Activated CD8-positive, alpha-beta T cell treated with anti-CD3 and anti-CD28 coated beads, Interleukin-2, amount 10 ng/mL, durations not matched to agents 7 days and 5 days (primary cell): ENCODE data around the gene MRPL55. TPM values are rescaled to one million over a fixed set of nuclear protein-coding genes. Genes with fewer than 3 reads are reported as not detected.
A peak's percentile ranks its signal among the peaks of the same experiment; 100 is the strongest.

Experiments used
- ATAC-seq: fragments of 150-1000 bp; cut with Tn5 transposase; one replicate; pipeline ENCODE4 v1.10.0; 2021; ENCODE audit warnings: moderate library complexity
- CTCF ChIA-PET: fragments of 350-600 bp; sonication (Branson Sonifier 250); formaldehyde crosslinking; loops from one replicate; lab custom pipeline; 2021; ENCODE audit warnings: antibody characterized with exemption; lab: Charles Lee
- POLR2A ChIA-PET: fragments of 350-600 bp; sonication (Branson Sonifier 250); formaldehyde crosslinking; loops from one replicate; lab custom pipeline; 2021; ENCODE audit warnings: antibody characterized with exemption; lab: Charles Lee
- DNase-seq: peaks from one replicate; pipeline ENCODE4 v3.0.0-alpha.2; 2020
- H3K27ac Mint-ChIP-seq: one replicate; pipeline ENCODE4 v1.8.0; 2021; ENCODE audit warnings: mild to moderate bottlenecking, mixed read lengths
- H3K27me3 Mint-ChIP-seq: one replicate; pipeline ENCODE4 v1.8.0; 2021; ENCODE audit warnings: low read depth, mixed read lengths
- H3K36me3 Mint-ChIP-seq: one replicate; pipeline ENCODE4 v1.8.0; 2021; ENCODE audit warnings: low read depth, mixed read lengths
- H3K4me1 Mint-ChIP-seq: one replicate; pipeline ENCODE4 v1.8.0; 2021; ENCODE audit warnings: low read depth, mixed read lengths
- H3K4me3 Mint-ChIP-seq: one replicate; pipeline ENCODE4 v1.8.0; 2021; ENCODE audit warnings: mild to moderate bottlenecking, mixed read lengths
- H3K9me3 Mint-ChIP-seq: one replicate; pipeline ENCODE4 v1.8.0; 2022; ENCODE audit warnings: mixed read lengths; ENCODE audit not compliant: insufficient read depth
- total RNA-seq, 2 experiments: library from RNA; stranded (reverse); gene quantifications; one replicate each; pipeline ENCODE4 v1.2.3, GENCODE V29; 2021

The MRPL55 gene
- total RNA-seq, 2 experiments from 2014 or later: 51.1 to 60.7 TPM

GRCh38 chr1:228082214-228082917, 26.7 kb downstream of the MRPL55 start, which contains the start of gene ARF1:
Gene ARF1 (plus strand): TSS chr1:228082708. CDS start chr1:228097115, 14,407 bp downstream.
- DNase-seq: peak; percentile 92
- no peaks in the 10 kb centered on the region for H3K27me3 Mint-ChIP-seq
- ChIA-PET CTCF (interaction anchor here (1.1 to 1.4 kb wide), 3 partner anchors 8 to 83 kb away, joined by 3 to 5 read pairs (median 4); no protein-coding TSS in a partner anchor), POLR2A (interaction anchor here (0.6 to 3.3 kb wide), 17 partner anchors 9 to 323 kb away, joined by 3 to 25 read pairs (median 4); partner anchors contain the start of genes GUK1, IBA57 and MRPL55)
- peak within 1 kb of the TSS; percentile 98 for H3K27ac Mint-ChIP-seq
- H3K4me3 Mint-ChIP-seq: peak within 1 kb of the TSS; percentile 94
- peaks cover 38% of the 10 kb centered on the region for H3K36me3 Mint-ChIP-seq
- peaks cover 47% of the 10 kb centered on the region for H3K4me1 Mint-ChIP-seq
- no peaks in the 10 kb centered on the region for H3K9me3 Mint-ChIP-seq
- ATAC-seq: peak; percentile 89

DNA sequence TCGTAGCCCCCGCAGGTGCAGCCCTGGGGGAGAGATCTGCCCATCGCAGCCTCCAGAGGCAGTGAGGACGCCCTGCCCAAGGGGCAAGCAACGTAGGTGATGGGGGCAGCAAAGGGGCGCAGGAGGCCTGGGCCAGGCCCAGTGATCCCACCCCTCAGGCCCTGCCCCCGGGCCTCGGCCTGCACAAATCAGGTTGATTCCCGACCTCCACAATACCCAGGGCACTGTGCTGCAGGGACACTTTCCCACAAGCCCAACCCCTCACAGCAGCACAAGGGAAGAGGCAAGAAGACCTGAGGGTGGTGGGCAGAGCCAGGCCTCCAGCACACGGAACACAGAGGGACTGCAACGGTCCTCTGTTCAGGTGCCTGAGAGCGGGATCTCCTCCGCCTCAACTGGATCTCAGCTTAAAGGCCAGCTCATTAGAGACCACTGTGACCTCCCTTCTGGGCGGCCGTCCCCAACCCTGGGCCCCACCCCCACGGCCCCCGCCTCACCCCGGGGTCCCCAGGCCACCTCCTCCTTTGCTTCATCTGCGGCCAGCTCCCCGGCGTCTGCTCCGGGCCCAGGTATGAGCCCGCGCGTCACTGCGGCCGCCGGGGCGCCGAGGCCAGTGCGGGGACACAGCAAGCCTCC, 27.4 kb downstream of the MRPL55 start:
- peak; percentile 9 for ATAC-seq
- peaks cover 41% of the 10 kb centered on the region for H3K4me1 Mint-ChIP-seq

GRCh38 chr1:228081144-228081543, 28.0 kb downstream of the MRPL55 start:
- ATAC-seq (no peak), DNase-seq (no peak)
- ChIA-PET POLR2A (interaction anchor here (0.7 to 3.3 kb wide), 6 partner anchors 10 to 1107 kb away, joined by 3 to 23 read pairs (median 13); partner anchors contain the start of genes GUK1 and IBA57), CTCF (interaction anchor here (1.1 kb wide), 1 partner anchor 21 kb away, joined by 3 read pairs; no protein-coding TSS in a partner anchor)
- Mint-ChIP-seq H3K4me3 (peak overlapping the region; percentile 94), H3K9me3 (no peaks in the 10 kb centered on the region), H3K27me3 (no peaks in the 10 kb centered on the region), H3K36me3 (peaks cover 30% of the 10 kb centered on the region), H3K27ac (peak overlapping the region; percentile 92), H3K4me1 (peaks cover 38% of the 10 kb centered on the region)

More for the DNA sequence above, 27.4 kb downstream of the MRPL55 start:
- ChIA-PET CTCF (interaction anchor here (1.1 to 1.4 kb wide), 3 partner anchors 9 to 82 kb away, joined by 3 to 5 read pairs (median 4); no protein-coding TSS in a partner anchor), POLR2A (interaction anchor here (0.6 to 3.3 kb wide), 16 partner anchors 10 to 324 kb away, joined by 3 to 25 read pairs (median 4); partner anchors contain the start of genes GUK1, IBA57 and MRPL55)
- Mint-ChIP-seq H3K27ac (peak overlapping the region; percentile 92), H3K9me3 (no peaks in the 10 kb centered on the region), H3K27me3 (no peaks in the 10 kb centered on the region), H3K4me3 (peak overlapping the region; percentile 94), H3K36me3 (peaks cover 33% of the 10 kb centered on the region)
- DNase-seq: peak; percentile 34

DNA sequence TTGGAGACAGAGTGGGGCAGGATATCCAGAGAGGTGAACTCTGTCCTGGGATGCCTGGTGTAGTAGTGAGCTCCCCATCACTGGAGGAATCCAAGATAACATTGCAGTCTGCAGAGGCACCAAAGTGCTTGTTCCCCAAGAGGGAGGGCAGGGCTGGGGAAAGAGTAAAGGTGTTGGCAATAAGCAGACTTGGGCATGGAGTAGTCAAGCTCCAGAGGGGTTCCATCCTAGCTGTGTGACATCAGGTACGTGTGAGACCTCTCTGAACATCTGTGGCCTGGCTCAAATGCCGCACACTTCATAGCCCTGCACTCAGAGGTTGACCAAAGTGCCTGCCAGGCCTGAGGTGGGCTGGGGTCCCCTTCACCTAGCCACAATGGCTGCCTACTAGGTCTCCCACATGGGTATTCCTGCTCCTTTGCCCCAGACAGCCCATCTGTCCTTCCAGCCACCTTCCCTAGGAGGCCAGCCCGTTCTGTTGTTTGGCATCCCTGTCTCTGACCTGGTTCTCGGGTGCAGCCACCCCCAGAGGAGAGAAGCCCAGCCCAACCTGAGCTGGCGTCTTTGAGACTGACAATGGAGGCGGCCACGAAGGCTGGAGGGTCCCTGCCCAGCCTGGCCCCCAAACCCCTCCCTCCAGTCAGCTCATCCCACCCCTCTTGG, 29.4 kb downstream of the MRPL55 start:
- Mint-ChIP-seq H3K4me1 (peaks cover 25% of the 10 kb centered on the region), H3K4me3 (no peak overlapping the region), H3K9me3 (no peaks in the 10 kb centered on the region), H3K27ac (peak overlapping the region; percentile 63), H3K36me3 (peaks cover 18% of the 10 kb centered on the region), H3K27me3 (no peaks in the 10 kb centered on the region)
- ChIA-PET POLR2A (no interaction called here), CTCF (interaction anchor here (0.8 kb wide), 1 partner anchor 87 kb away, joined by 3 read pairs; no protein-coding TSS in a partner anchor)
- DNase-seq: no peak
- no peak for ATAC-seq

- Mint-ChIP-seq H3K9me3 (no peaks in the 10 kb centered on the region), H3K4me3 (no peak overlapping the region), H3K27me3 (no peaks in the 10 kb centered on the region), H3K4me1 (peaks cover 18% of the 10 kb centered on the region), H3K27ac (no peak overlapping the region), H3K36me3 (peaks cover 10% of the 10 kb centered on the region)
- ChIA-PET POLR2A (no interaction called here), CTCF (no interaction called here)
- DNase-seq (no peak), ATAC-seq (no peak)
These were observed 30.1 kb downstream of the MRPL55 start for GRCh38 chr1:228079013-228079412.

DNA sequence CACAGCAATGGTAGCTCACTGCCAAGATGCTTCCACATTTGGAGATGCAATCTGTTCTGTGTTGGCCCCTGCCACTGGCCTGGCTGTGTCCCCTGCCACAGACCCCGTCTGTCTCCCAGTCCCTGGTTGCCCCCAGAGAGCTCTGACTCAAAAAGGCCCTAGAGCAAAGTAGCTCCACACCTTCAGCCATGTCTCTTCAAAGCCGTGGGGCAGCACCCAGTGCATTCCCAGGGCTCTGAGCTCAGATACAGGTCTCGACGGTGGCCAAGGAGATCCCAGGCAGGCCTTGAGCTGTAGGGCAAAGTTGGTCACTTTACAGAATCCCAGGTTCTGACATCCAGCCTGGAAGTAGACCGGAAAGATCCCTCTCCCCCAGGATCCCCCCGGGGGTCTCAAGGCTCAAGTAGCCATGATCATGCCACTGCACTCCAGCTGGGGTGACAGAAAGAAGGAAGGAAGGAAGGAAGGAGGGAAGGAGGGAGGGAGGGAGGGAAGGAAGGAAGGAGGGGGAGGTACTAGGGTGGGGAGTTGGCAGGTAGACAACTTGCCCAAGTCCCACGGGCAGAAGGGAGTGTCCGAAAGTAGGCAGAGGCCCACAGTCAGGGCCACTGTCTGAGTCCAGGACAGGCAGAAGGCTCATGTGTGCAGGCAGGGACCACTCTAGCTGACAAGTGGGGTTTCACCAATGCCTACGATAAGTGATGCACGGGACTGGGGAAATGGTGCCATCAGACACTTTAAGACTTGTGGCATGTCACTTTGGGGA, 31.4 kb downstream of the MRPL55 start:
- no peak for DNase-seq
- Mint-ChIP-seq H3K36me3 (peaks cover 2% of the 10 kb centered on the region), H3K27me3 (no peaks in the 10 kb centered on the region), H3K27ac (no peak overlapping the region), H3K4me3 (no peak overlapping the region), H3K4me1 (peaks cover 13% of the 10 kb centered on the region), H3K9me3 (no peaks in the 10 kb centered on the region)
- ChIA-PET POLR2A (no interaction called here), CTCF (interaction anchor here (1.8 kb wide), 1 partner anchor 78 kb away, joined by 5 read pairs; no protein-coding TSS in a partner anchor)
- no peak for ATAC-seq

GRCh38 chr1:228076796-228077430, 32.2 kb downstream of the MRPL55 start:
- no peak for ATAC-seq
- CTCF ChIA-PET: interaction anchor here (1.8 kb wide), 1 partner anchor 77 kb away, joined by 5 read pairs; no protein-coding TSS in a partner anchor
- Mint-ChIP-seq H3K4me1 (peaks cover 13% of the 10 kb centered on the region), H3K9me3 (no peaks in the 10 kb centered on the region), H3K27ac (peak overlapping the region; percentile 23), H3K27me3 (no peaks in the 10 kb centered on the region), H3K4me3 (no peak overlapping the region), H3K36me3 (peaks cover 2% of the 10 kb centered on the region)
- DNase-seq: no peak
- POLR2A ChIA-PET: no interaction called here

DNA sequence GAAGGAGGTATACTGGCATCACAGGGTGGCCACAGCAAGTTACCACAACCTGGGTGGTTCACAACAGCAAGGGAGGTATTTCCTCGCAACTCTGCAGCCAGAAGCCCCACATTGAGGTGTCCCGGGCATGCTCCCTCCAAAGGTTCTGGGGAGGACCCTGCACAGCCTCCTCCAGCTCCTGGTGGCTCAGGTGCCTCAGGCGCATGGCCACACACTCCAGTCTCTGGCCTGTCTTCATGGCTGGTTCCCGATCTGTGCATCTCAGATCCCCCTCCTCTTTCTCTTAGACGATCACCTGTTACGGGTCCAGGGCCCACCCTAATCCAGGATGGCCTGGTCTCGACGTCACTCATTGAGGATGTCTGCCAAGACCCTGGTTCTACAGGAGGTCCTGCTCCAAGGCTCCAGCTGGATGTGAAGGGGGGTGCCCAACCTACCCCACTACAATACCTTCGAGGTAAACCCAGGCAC, 33.3 kb downstream of the MRPL55 start:
- no peak overlapping the region for H3K27ac Mint-ChIP-seq
- H3K9me3 Mint-ChIP-seq: no peaks in the 10 kb centered on the region
- no peak for DNase-seq
- H3K36me3 Mint-ChIP-seq: peaks cover 2% of the 10 kb centered on the region
- no peaks in the 10 kb centered on the region for H3K27me3 Mint-ChIP-seq
- H3K4me1 Mint-ChIP-seq: peaks cover 10% of the 10 kb centered on the region
- ATAC-seq: no peak
- ChIA-PET POLR2A (no interaction called here), CTCF (no interaction called here)
- H3K4me3 Mint-ChIP-seq: no peak overlapping the region

DNA sequence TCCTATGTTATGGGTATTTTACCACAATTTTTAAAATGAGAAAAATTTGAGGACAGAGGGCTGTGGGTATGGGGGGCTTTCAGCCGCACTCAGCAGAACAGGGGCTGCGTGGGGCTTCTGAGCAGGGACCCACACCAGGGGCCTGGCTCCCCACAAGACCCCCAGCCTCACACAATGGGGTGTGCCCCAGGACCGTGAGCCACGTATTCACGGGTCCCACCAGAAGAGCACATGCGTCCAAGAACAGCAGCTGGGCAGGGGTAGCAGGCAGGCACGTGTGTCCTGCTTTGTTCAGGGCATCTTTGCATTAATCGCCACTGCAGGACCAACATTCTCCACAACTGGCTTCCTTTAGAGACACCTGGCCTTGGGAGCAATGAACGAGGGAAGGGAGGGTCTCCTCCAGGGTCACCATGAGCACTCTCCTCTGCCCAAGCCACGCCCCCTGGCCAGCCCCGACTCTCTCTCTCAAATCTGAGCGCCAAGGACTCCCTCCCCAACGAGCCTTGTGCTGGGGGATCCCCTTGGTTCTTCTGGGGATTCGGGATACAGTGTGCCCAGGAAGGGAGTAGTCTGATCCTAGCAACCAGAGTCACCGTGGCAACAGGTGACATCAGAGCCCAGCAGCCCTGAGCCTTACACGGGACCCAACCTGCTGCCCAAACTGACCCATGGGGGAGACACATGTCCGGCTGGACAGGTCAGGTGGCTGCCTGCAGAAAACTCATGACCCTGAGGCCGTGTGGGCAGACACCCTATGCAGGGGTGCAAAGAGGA, 34.0 kb downstream of the MRPL55 start:
- ChIA-PET CTCF (no interaction called here), POLR2A (no interaction called here)
- H3K4me1 Mint-ChIP-seq: peaks cover 10% of the 10 kb centered on the region
- no peak for ATAC-seq
- H3K36me3 Mint-ChIP-seq: peaks cover 2% of the 10 kb centered on the region
- no peak overlapping the region for H3K4me3 Mint-ChIP-seq
- H3K27me3 Mint-ChIP-seq: no peaks in the 10 kb centered on the region
- no peak for DNase-seq
- no peaks in the 10 kb centered on the region for H3K9me3 Mint-ChIP-seq
- H3K27ac Mint-ChIP-seq: no peak overlapping the region
